Colonic mucosa (tissue), 4 donors: ENCODE data around the gene LAMP1. TPM values are rescaled to one million over a fixed set of nuclear protein-coding genes. Genes with fewer than 3 reads are reported as not detected.

Experiments used
- DNase-seq: peaks from one replicate; pipeline ENCODE4 v3.0.0-alpha.2; 2020
- H3K27ac ChIP-seq: fragments of 200-600 bp; one replicate; pipeline ENCODE4 v1.8.0; 2021
- H3K27me3 ChIP-seq: fragments of 200-600 bp; one replicate; pipeline ENCODE4 v1.8.0; 2021
- H3K36me3 ChIP-seq: fragments of 200-600 bp; one replicate; pipeline ENCODE4 v1.8.0; 2021
- H3K4me1 ChIP-seq: fragments of 200-600 bp; one replicate; pipeline ENCODE4 v1.8.0; 2021; ENCODE audit warnings: mild to moderate bottlenecking
- H3K4me3 ChIP-seq: fragments of 200-600 bp; one replicate; pipeline ENCODE4 v1.8.0; 2021
- H3K9ac ChIP-seq, 2 donors: one replicate each; pipeline ENCODE4 v1.7.0; 2013; ENCODE audit warnings: control low read depth in 2 of 2, low read depth in 2 of 2, low read length in 2 of 2
- H3K9me3 ChIP-seq: fragments of 200-600 bp; one replicate; pipeline ENCODE4 v1.8.0; 2021
- intact Hi-C: fragments of 100-400 bp; cut with DNase I; formaldehyde crosslinking; loops from one replicate; pipeline ENCODE4 v1.14.1; 2022
- total RNA-seq, 2 donors: library from RNA; stranded (reverse); fragmentation: NEBNext Ultra II Directional in 1 of 2; extraction: Animal tissue kit (Norgen Biotek cat#: 25700) in 1 of 2; gene quantifications; one replicate each; pipeline ENCODE4 v1.2.1, GENCODE V29; 2021
- TF ChIP-seq, protein P1 (sequence below): fragments of 200-600 bp; IDR thresholded peaks from one replicate; pipeline ENCODE4 v1.8.0; 2022; ENCODE audit warnings: antibody characterized with exemption, mild to moderate bottlenecking
- donor health status: healthy.
- donor health status: DM: no; HTN: no; CAD: no.
- donor health status: DM: no; HTN: no; CAD: no.

The LAMP1 gene
- total RNA-seq, 2 donors from 2014 or later: 184 to 226 TPM

GRCh38 chr13:113332615-113333014, 35.6 kb downstream of the LAMP1 start:
- Histone ChIP-seq H3K27ac (no peak overlapping the region), H3K27me3 (no peaks in the 10 kb centered on the region), H3K9me3 (no peaks in the 10 kb centered on the region), H3K4me1 (no peaks in the 10 kb centered on the region), H3K4me3 (no peak overlapping the region), H3K9ac (no peak overlapping the region), H3K36me3 (no peaks in the 10 kb centered on the region)
- intact Hi-C loops: no loop called here
- DNase-seq: no peak
- TF ChIP-seq, protein P1, sequence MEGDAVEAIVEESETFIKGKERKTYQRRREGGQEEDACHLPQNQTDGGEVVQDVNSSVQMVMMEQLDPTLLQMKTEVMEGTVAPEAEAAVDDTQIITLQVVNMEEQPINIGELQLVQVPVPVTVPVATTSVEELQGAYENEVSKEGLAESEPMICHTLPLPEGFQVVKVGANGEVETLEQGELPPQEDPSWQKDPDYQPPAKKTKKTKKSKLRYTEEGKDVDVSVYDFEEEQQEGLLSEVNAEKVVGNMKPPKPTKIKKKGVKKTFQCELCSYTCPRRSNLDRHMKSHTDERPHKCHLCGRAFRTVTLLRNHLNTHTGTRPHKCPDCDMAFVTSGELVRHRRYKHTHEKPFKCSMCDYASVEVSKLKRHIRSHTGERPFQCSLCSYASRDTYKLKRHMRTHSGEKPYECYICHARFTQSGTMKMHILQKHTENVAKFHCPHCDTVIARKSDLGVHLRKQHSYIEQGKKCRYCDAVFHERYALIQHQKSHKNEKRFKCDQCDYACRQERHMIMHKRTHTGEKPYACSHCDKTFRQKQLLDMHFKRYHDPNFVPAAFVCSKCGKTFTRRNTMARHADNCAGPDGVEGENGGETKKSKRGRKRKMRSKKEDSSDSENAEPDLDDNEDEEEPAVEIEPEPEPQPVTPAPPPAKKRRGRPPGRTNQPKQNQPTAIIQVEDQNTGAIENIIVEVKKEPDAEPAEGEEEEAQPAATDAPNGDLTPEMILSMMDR: no peak

DNA sequence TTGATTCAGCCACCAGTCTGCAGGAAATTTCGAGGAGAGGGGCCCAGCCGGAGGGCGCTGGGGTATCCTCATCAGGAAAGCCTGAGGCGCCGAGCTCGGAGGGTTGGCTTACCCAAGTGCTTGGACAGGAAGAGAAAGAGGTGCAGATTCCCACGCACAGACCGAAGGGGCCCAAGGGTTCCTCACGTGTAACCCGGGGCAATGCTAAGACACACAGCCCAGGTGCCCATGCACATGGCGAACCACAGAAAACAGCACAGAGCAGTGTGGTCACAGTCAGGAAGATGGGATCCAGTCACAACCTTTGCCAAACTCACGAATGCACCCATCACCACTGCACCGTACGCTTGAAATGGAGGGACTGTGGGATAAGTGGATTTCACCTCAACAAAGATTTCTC, 36.0 kb downstream of the LAMP1 start:
- no peaks in the 10 kb centered on the region for H3K9me3 ChIP-seq
- TF ChIP-seq, protein P1: no peak
- H3K27me3 ChIP-seq: no peaks in the 10 kb centered on the region
- no peaks in the 10 kb centered on the region for H3K36me3 ChIP-seq
- H3K9ac ChIP-seq: no peak overlapping the region
- no peak for DNase-seq
- no peak overlapping the region for H3K4me3 ChIP-seq
- intact Hi-C loops: no loop called here
- H3K27ac ChIP-seq: no peak overlapping the region
- H3K4me1 ChIP-seq: no peaks in the 10 kb centered on the region

DNA sequence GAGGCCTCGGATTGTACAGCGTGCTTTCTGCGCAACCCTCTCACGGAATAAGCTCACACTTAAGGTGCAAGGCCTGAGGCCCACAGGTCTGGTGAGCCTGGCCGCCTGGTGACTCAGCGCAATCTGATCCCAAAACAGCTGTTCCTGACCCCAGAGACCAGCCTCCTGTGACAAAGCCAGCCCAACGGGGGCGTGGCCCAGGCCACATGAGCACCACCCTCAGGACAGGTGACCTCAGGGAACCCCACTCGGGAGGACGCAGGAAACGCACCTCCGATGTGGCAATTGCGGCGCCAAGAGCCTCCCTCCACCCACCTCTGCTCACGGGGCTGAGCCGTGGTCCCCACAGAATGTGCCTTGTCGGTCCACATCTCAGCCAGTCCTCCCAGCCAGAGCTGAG, 40.5 kb downstream of the LAMP1 start:
- no peak for DNase-seq
- Histone ChIP-seq H3K4me1 (no peaks in the 10 kb centered on the region), H3K27me3 (no peaks in the 10 kb centered on the region), H3K9me3 (no peaks in the 10 kb centered on the region), H3K4me3 (no peak overlapping the region), H3K36me3 (no peaks in the 10 kb centered on the region), H3K9ac (no peak overlapping the region), H3K27ac (no peak overlapping the region)
- intact Hi-C loops: no loop called here
- TF ChIP-seq, protein P1: no peak

- no peak overlapping the region for H3K9ac ChIP-seq
- TF ChIP-seq, protein P1: no peak
- intact Hi-C loops: no loop called here
Observed at GRCh38 chr13:113337976-113338375, 40.9 kb downstream of the LAMP1 start.

DNA sequence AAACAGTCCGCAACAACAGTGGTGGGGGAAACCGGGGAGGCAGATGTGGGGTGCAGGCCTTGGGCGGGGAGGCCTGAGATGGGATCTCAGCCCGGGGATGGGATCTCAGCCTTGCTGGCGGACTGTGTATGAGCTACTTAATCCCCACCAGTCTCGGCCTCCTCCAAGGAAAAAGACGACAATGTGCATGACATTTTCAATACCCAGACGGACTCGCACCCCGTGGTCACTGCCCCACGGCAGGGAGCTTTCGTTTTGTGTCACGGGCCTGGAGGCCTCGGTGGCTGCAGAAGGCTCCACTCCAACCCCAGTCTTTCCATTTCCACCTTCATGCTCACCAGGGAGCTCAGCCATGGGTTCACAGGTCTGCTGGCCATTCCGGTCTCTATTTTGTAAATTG, 41.4 kb downstream of the LAMP1 start:
- H3K9ac ChIP-seq: no peak overlapping the region
- no peaks in the 10 kb centered on the region for H3K4me1 ChIP-seq
- H3K27me3 ChIP-seq: no peaks in the 10 kb centered on the region
- no peak overlapping the region for H3K27ac ChIP-seq
- TF ChIP-seq, protein P1: no peak
- H3K9me3 ChIP-seq: no peaks in the 10 kb centered on the region
- no peak overlapping the region for H3K4me3 ChIP-seq
- intact Hi-C loops: no loop called here
- no peaks in the 10 kb centered on the region for H3K36me3 ChIP-seq
- DNase-seq: no peak

More at GRCh38 chr13:113337976-113338375, 40.9 kb downstream of the LAMP1 start:
- Histone ChIP-seq H3K4me3 (no peak overlapping the region), H3K36me3 (no peaks in the 10 kb centered on the region), H3K9me3 (no peaks in the 10 kb centered on the region), H3K27me3 (no peaks in the 10 kb centered on the region), H3K27ac (no peak overlapping the region), H3K4me1 (no peaks in the 10 kb centered on the region)
- DNase-seq: no peak
